T1000 (cell line): ENCODE measurements around the gene ANXA9.
A peak's percentile ranks its signal among the peaks of the same experiment; 100 is the strongest.

Experiments
- DNase-seq: peaks from one replicate; lab custom pipeline; 2025; ENCODE audit warnings: mixed read lengths; lab: John Stamatoyannopoulos, UW

ANXA9 gene

GRCh38 chr1:150974580-150975478, 7.3 kb upstream of the ANXA9 start, which contains the start of gene CERS2:
Gene CERS2 (minus strand): TSS chr1:150974835. CDS start chr1:150969090, 5,745 bp downstream.
- DNase-seq, result peak; percentile 70

GRCh38 chr1:150976401-150976821, 5.7 kb upstream of the ANXA9 start:
- DNase-seq, result no peak

GRCh38 chr1:150976879-150977694, 5.0 kb upstream of the ANXA9 start:
- DNase-seq, result peak; percentile 81

GRCh38 chr1:150979092-150980056, 2.7 kb upstream of the ANXA9 start:
- peak; percentile 82 for DNase-seq

GRCh38 chr1:150981177-150981804, 801 bp upstream of the ANXA9 start:
- DNase-seq, result peak; percentile 14

GRCh38 chr1:150985179-150985825, 3.2 kb downstream of the ANXA9 start:
- DNase-seq, result no peak

- no peak for DNase-seq
Observed at GRCh38 chr1:150987924-150988323, 5.8 kb downstream of the ANXA9 start.

GRCh38 chr1:150992626-150993025, 10.5 kb downstream of the ANXA9 start:
- DNase-seq, result no peak

GRCh38 chr1:150994248-150994647, 12.2 kb downstream of the ANXA9 start:
- no peak for DNase-seq

GRCh38 chr1:150995460-150995859, 13.4 kb downstream of the ANXA9 start:
- no peak for DNase-seq

GRCh38 chr1:150995896-150996295, 13.8 kb downstream of the ANXA9 start:
- DNase-seq, result no peak

- DNase-seq, result no peak
Observed at GRCh38 chr1:150997126-150997872, 15.2 kb downstream of the ANXA9 start.

GRCh38 chr1:150997949-150998348, 15.9 kb downstream of the ANXA9 start:
- no peak for DNase-seq

GRCh38 chr1:150999051-150999674, 17.1 kb downstream of the ANXA9 start:
- DNase-seq, result peak; percentile 35

GRCh38 chr1:150999926-151000325, 17.8 kb downstream of the ANXA9 start:
- no peak for DNase-seq

GRCh38 chr1:151000408-151000807, 18.3 kb downstream of the ANXA9 start:
- DNase-seq, result no peak

GRCh38 chr1:151001602-151002001, 19.5 kb downstream of the ANXA9 start:
- no peak for DNase-seq

GRCh38 chr1:151002051-151002450, 20.0 kb downstream of the ANXA9 start:
- DNase-seq, result no peak

GRCh38 chr1:151002611-151003010, 20.5 kb downstream of the ANXA9 start:
- DNase-seq, result no peak
